Glutamatergic neuron (in vitro differentiated cells): ENCODE measurements around the gene CDC25B. TPM values are rescaled to one million over a fixed set of nuclear protein-coding genes. Genes with fewer than 3 reads are reported as not detected.

Source experiments
- DNase-seq: peaks from one replicate; pipeline ENCODE4 v3.0.0; 2022
- H3K27ac Mint-ChIP-seq: one replicate; pipeline ENCODE4 v1.8.0; 2020; ENCODE audit warnings: mild to moderate bottlenecking, mixed read lengths, inconsistent platforms; ENCODE audit not compliant: unreplicated experiment
- H3K27me3 Mint-ChIP-seq: one replicate; pipeline ENCODE4 v1.8.0; 2020; ENCODE audit warnings: mild to moderate bottlenecking, moderate library complexity, mixed read lengths, inconsistent platforms; ENCODE audit not compliant: unreplicated experiment
- H3K36me3 Mint-ChIP-seq: one replicate; pipeline ENCODE4 v1.8.0; 2020; ENCODE audit warnings: mild to moderate bottlenecking, mixed read lengths, inconsistent platforms; ENCODE audit not compliant: unreplicated experiment
- H3K4me1 Mint-ChIP-seq: one replicate; pipeline ENCODE4 v1.8.0; 2020; ENCODE audit warnings: mild to moderate bottlenecking, low read depth, mixed read lengths, inconsistent platforms; ENCODE audit not compliant: unreplicated experiment
- H3K4me3 Mint-ChIP-seq: one replicate; pipeline ENCODE4 v1.8.0; 2020; ENCODE audit warnings: mild to moderate bottlenecking, mixed read lengths, inconsistent platforms; ENCODE audit not compliant: unreplicated experiment
- H3K9me3 Mint-ChIP-seq: one replicate; pipeline ENCODE4 v1.8.0; 2020; ENCODE audit warnings: mild to moderate bottlenecking, moderate library complexity, mixed read lengths, inconsistent platforms; ENCODE audit not compliant: unreplicated experiment
- CTCF ChIP-seq: fragments of 200-600 bp; sonication (generic); IDR thresholded peaks from one replicate; pipeline ENCODE4 v1.5.0; 2021; ENCODE audit not compliant: partially characterized antibody, unreplicated experiment
- total RNA-seq: library from RNA; stranded (reverse); fragmentation: NEBNext Ultra II Directional; extraction: Animal tissue kit (Norgen Biotek cat#: 25700); gene quantifications from one replicate; pipeline ENCODE4 v1.2.1, GENCODE V29; 2021; ENCODE audit not compliant: unreplicated experiment

CDC25B gene
- total RNA-seq, 1 donor from 2014 or later = 27.6 TPM

- peaks cover 16% of the 10 kb centered on the region for H3K27me3 Mint-ChIP-seq
- no peak overlapping the region for H3K4me3 Mint-ChIP-seq
- peaks cover 2% of the 10 kb centered on the region for H3K9me3 Mint-ChIP-seq
- H3K36me3 Mint-ChIP-seq = no peaks in the 10 kb centered on the region
- no peak overlapping the region for H3K27ac Mint-ChIP-seq
- no peak for DNase-seq
- H3K4me1 Mint-ChIP-seq = peaks cover 2% of the 10 kb centered on the region
- TF ChIP-seq CTCF = no peak
These were observed 20.5 kb upstream of the CDC25B start for GRCh38 chr20:3775457-3776108.

- peaks cover 5% of the 10 kb centered on the region for H3K9me3 Mint-ChIP-seq
- H3K27me3 Mint-ChIP-seq = peaks cover 18% of the 10 kb centered on the region
- H3K27ac Mint-ChIP-seq = no peak overlapping the region
- no peak for DNase-seq
- H3K36me3 Mint-ChIP-seq = no peaks in the 10 kb centered on the region
- no peak for TF ChIP-seq CTCF
- H3K4me3 Mint-ChIP-seq = peak overlapping the region; percentile 57
- peaks cover 6% of the 10 kb centered on the region for H3K4me1 Mint-ChIP-seq
These were observed 18.8 kb upstream of the CDC25B start for GRCh38 chr20:3777381-3777715.

- no peak for TF ChIP-seq CTCF
- Mint-ChIP-seq H3K27me3 (peaks cover 18% of the 10 kb centered on the region), H3K27ac (no peak overlapping the region), H3K9me3 (peaks cover 5% of the 10 kb centered on the region), H3K4me1 (peaks cover 6% of the 10 kb centered on the region), H3K36me3 (no peaks in the 10 kb centered on the region), H3K4me3 (peak overlapping the region; percentile 73)
- peak; percentile 51 for DNase-seq
These were observed 18.1 kb upstream of the CDC25B start for GRCh38 chr20:3777716-3778629.

- no peak for DNase-seq
- H3K36me3 Mint-ChIP-seq = no peaks in the 10 kb centered on the region
- H3K27me3 Mint-ChIP-seq = peaks cover 18% of the 10 kb centered on the region
- TF ChIP-seq CTCF = no peak
- H3K4me3 Mint-ChIP-seq = no peak overlapping the region
- H3K27ac Mint-ChIP-seq = no peak overlapping the region
- peaks cover 6% of the 10 kb centered on the region for H3K4me1 Mint-ChIP-seq
- peaks cover 5% of the 10 kb centered on the region for H3K9me3 Mint-ChIP-seq
These were observed 17.1 kb upstream of the CDC25B start for GRCh38 chr20:3778976-3779375.
